Mammary epithelial cell (primary cell): ENCODE measurements around the gene HMCN2.

Source experiments
- EZH2 ChIP-seq: IDR thresholded peaks from 2 replicates; pipeline ENCODE4 v1.6.1; 2012; ENCODE audit warnings: low read length, inconsistent platforms, borderline replicate concordance
- TF ChIP-seq, protein P1 (sequence below), 2 donors: IDR thresholded peaks in 1 of 2; conservative IDR thresholded peaks in 1 of 2; 2 replicates each; pipeline ENCODE4 v1.5.1; 2011 to 2012; ENCODE audit warnings: inconsistent platforms in 2 of 2, low read length in 2 of 2, mild to moderate bottlenecking in 2 of 2, control low read depth in 1 of 2, low read depth in 1 of 2; ENCODE audit not compliant: insufficient read depth in 1 of 2; ENCODE audit errors: extremely low read depth in 1 of 2

GRCh38 chr9:130244548-130245165, 20.9 kb upstream of the HMCN2 start:
- TF ChIP-seq, protein P1, sequence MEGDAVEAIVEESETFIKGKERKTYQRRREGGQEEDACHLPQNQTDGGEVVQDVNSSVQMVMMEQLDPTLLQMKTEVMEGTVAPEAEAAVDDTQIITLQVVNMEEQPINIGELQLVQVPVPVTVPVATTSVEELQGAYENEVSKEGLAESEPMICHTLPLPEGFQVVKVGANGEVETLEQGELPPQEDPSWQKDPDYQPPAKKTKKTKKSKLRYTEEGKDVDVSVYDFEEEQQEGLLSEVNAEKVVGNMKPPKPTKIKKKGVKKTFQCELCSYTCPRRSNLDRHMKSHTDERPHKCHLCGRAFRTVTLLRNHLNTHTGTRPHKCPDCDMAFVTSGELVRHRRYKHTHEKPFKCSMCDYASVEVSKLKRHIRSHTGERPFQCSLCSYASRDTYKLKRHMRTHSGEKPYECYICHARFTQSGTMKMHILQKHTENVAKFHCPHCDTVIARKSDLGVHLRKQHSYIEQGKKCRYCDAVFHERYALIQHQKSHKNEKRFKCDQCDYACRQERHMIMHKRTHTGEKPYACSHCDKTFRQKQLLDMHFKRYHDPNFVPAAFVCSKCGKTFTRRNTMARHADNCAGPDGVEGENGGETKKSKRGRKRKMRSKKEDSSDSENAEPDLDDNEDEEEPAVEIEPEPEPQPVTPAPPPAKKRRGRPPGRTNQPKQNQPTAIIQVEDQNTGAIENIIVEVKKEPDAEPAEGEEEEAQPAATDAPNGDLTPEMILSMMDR (conservative IDR thresholded peaks at IDR 0.05 in 1 of 2, IDR thresholded peaks at IDR 0.05 in 1 of 2; ENCODE audit: extremely low read depth in 1 of 2, insufficient read depth in 1 of 2, low read depth in 1 of 2, low read length in 2 of 2) = no peak
- TF ChIP-seq EZH2 = no peak
